Smooth muscle cell of the brain vasculature (primary cell): ENCODE data around the gene ST8SIA1.

Experiments used
- DNase-seq: peaks from one replicate; pipeline ENCODE4 v3.0.0-alpha.2; 2012; ENCODE audit warnings: low read depth, low spot score

Gene ST8SIA1

DNA sequence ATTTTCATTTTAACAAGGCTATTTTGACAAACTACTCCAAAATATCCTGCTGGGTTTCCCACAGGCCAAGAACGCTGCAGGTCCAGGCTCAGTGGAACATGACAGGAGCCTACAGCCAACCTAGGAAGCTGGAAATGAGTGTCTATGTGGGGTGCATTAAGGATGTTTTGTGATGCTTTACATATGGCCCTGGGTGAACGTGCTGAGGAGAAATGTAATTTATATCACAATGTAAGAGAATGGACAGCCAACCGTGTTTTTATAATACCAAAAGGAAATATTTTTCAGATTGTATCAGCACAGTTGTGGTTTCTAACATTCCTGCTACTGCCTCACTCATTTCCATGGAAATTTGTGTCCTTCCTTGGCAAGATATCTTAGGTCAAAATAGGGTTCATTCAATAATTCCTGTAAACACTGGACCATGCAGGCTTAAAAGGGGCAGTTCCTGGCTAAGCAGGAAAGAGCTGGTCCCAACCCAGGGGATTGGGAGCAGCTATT, 51.5 kb downstream of the ST8SIA1 start:
- DNase-seq: peak; percentile 83

DNA sequence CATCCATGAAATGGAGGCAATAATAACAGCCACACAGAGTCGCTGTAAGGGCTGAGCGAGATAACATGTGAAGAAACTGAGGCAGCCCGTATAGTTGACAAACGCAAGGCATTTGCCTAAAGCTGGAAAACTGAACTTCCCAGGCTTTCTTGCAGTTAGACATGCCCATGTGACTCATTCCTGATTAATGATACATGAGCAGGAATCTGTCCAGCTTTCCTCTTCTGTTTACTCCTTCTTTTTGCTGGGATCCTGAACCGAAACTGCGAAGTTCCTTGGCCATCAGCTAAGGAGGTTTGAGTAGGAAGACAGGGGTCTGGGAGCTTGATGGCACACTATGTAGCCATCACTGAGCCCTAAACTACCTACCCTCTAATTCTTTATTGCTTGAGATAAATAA, 52.2 kb downstream of the ST8SIA1 start:
- no peak for DNase-seq

DNA sequence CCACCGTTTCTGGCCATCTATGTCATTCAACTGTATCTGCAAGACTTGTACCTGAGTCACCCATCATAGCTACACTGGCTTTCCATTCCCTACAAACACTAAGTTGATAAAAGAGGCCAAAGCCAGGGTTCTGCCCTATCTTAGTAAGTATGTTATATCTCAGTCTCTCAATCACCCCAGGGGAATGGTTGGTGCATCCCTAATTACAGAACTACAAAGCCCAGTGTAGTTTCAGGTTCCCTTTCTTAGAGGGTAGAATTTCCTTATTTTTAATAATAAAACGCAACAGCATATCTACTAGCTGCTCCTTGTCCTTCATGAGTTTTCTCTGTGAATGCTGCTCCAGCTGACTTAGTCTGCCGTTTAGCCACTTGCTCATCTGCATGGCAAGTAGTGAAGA, 57.6 kb downstream of the ST8SIA1 start:
- no peak for DNase-seq

DNA sequence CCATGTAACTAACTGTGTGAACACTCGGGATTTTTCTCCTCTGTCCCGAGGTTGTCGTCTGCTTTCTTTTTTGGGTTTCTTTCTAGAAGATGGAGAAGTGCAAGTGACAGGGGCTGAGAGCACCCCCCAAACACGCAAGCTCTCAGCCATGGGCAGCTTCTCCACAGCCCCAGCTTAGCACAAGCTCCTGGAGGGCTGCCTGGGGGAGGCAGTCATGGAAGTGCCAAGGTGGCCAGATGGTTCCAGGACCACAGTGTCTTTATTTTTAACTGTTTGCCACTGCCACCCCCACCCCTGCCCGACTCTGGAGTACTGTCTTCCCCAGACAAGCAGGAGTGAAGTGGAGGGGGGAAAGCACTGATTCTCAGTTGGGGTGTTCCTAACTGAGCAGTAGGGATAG, 58.2 kb downstream of the ST8SIA1 start:
- DNase-seq: no peak

DNA sequence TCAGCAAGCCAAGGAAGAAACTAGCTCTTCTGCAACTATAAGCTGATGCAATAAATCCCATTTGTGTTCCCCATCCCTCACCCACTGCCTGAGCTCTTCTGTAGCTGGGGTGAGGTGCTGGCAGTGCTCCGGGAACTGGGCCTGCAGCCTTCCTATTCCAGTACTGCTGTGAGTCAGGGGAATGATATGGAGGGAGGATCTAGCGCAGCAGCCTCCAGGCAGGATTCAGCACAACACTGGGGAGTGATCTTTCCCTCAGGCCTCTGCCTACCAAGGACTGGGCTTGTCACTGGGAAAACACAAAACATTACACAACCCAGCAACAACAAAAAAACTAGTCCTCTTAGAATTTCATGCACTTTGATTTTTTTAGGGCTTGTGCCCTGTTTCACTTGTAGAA, 58.7 kb downstream of the ST8SIA1 start:
- peak; percentile 82 for DNase-seq

DNA sequence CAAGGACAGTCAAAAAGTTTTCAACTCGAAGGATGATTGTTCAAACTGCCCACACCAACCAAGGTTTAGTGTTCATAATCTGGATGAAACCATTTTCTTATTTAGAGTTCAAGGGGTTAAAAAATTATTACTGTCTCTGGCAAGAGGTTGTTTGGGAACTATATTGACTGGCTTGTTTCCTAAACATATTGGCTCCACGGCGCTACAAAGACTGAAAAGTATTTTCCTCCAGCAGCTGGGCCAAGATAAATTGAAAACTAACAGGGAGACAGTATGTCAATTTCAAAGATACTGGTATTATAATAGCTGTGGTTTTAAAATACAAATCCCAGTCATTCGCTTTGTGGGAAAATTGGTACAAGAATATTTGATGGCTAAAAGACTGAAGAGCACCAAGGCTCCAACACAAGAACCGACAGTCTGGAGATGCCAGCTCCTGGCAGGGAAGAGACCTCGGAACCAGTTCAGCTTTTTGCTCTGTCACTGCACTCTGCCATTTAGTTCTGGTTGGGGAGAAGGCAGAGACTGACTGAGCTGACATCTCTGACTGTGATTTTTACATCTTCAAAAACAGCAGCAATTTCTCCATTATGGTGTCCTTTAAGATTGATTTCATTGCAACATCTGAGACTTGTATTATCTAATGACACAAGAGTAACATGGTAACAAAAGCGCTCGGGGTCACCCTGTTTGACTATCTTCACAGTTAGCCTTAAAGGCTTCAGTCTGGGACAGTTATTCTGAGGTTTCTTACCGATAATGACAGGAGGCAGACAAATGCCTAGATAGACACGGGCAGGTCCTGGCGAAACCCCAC, 62.0 kb downstream of the ST8SIA1 start:
- no peak for DNase-seq

DNA sequence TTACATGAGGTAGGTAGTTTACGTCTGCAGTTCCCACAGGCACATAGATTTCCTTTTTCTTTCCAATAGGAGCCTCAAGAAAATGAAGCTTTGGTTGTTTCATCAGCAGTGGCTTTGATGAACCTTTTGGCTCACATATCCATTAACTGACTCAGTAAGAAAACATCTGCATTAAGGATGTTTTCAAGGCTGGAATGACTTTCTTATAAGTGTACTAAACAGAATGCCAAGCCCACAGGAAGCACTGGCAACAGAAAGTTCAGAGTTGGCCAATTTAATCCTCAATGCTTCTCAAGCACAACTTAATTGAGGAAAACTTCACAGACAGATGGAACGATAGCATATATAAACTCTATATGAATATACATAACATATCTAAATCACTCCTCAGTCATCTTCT, 63.5 kb downstream of the ST8SIA1 start:
- peak; percentile 20 for DNase-seq

DNA sequence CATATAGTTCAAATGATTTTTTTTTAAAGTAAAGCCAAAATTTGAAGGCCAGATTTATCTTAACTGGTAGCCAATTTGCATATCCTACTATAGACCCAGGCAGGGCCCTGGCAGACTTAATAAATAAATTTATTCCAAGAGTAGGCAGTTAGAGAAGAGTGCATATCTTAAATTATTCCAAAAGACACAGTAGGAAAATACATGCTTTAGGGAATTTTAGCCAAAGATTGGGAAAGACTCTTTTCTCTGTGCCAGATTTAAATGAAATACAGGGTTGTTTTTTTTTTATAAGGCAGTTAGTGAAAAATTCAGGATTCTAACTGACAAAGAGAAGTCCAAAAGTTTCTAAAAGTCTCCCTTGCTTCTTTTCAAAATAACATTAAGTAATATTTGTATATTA, 65.5 kb downstream of the ST8SIA1 start:
- DNase-seq: no peak

DNA sequence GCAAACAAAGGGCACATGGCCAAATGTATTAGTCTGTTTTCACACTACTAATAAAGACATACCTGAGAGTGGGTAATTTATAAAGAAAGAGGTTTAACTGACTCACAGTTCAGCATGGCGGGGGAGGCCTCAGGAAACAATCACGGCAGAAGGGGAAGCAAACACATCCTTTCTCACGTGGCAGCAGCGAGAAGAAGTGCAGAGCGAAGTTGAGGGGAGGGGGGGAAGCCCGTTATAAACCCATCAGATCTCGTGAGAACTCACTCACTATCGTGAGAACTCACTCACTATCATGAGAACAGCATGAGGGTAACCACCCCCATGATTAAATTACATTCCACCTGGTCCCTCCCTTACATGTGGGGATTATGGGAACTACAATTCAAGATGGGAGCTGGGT, 66.1 kb downstream of the ST8SIA1 start:
- DNase-seq: no peak

DNA sequence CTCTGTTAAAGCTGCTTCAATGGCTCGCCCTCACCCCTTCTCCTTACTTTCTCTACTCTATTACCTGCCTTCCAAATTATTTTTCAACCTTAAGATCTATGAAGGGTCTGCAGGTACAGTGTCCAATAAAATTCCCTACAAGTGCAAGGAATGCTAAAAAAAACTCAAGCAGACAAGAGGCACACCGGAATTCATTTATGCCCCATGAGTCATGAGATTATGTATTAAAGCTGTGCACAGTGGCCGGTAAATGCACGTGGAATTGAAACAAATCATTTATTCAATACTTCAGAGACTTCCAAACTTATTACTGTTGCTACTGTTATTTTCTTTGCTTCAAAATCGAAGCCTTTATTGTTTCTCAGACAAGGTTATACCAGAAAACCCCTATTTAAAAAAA, 68.4 kb downstream of the ST8SIA1 start:
- DNase-seq: no peak

DNA sequence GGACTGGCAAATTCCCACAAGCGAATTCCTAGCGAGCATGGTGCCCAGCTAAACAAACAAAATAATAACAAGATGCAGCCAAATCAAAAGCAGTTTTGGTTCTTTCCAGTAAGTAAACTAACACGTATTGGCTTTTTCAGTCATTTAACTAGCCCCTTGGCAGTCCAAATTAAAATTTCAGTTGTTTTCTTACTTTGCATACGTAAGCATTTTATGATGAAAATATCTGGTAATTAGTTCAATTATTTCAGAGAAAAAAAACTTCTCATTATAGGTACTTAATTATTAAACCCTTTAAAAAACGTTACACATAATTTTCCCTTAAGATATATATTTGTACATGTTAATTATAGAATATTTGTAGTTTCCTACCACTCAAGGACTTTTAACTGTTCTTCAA, 70.1 kb downstream of the ST8SIA1 start:
- no peak for DNase-seq

DNA sequence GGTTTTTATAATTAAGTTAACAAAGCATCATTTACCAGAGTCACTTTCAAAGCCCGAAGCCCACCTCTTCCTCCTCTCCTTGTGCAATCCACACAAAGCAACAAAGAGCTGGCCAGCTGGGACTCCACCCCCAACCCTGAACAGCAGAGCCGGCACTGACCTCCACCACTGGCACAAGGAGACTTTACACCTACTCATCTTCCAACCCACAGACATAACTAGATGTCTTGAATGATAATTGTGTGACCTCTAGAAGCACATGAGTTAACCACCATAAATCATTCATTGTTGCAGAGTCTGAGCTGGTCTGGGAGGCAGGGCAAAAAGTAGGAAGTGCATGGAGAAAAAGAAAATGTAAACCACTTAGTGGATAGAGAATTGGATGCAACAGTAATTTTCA, 72.2 kb downstream of the ST8SIA1 start:
- DNase-seq: no peak

DNA sequence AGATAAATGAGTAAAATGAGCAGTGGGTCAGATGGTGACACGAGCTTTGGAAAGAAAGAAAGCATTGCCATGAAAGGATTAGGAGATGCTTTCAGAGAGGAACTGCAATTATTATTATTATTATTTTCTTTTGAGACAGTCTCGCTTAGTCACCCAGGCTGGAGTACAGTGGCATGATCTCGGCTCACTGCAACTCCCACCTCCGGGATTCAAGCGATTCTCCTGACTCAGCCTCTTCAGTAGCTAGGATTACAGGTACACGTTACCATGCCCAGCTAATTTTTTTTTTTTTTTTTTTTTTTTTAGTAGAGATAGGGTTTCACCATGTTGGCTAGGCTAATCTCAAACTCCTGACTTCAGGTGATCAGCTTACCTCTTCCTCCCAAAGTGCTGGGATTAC, 77.4 kb downstream of the ST8SIA1 start:
- DNase-seq: no peak

DNA sequence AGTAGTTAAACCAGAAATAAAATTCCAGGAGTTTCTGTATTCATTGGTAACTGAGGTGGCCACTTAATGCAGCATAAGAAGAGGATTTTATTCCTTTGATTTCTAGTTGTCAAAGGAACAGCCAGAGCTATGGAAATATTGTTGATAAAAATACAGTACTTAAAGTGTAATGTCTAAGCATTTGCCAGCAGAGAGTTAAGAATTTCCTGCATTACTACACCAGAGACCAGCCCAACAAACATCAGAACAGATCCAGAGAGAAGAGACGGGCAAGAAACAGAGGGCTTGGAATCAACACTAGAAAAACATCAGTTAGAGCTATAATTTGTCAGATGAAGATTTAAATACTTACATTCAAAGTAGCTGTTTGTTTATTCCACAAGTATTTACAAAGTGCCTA, 77.9 kb downstream of the ST8SIA1 start:
- DNase-seq: no peak

DNA sequence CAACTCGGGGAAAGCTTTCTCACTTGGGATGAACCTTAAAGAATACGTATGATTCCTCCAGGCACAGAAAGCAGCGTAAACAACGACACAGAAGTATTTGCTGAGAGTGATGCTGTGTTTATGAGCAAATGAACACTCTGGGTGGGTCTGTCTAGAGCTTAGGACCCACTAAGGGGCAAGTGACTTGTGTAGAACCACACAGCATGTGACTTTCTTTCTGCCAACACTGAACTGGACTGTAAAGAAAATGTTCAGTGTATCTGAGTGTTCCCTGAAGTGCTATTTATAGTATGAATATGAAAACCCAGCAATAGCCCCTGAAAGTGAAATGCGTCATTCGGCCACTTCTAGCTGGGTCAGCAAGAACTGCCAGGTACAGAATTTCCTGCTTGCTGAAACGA, 78.5 kb downstream of the ST8SIA1 start:
- no peak for DNase-seq

DNA sequence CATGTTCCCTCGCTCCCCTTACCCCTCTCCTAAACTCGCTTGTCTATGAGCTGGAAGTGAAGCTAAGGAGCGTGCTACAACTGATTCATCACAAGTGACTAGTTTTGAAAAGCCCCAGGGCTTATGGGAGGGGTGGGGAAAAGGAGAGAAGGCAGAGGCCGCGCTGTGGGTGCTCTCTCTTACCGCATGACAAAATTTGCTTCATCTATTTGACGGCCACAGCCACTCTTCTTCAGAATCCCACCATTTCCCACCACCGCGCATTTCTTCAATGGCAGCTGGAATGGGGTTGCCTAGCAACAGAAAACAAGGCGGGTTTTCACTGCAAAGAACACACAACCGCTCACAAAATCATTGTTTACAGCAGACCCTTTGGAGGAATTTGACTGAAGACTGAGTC, 79.4 kb downstream of the ST8SIA1 start:
- DNase-seq: no peak

DNA sequence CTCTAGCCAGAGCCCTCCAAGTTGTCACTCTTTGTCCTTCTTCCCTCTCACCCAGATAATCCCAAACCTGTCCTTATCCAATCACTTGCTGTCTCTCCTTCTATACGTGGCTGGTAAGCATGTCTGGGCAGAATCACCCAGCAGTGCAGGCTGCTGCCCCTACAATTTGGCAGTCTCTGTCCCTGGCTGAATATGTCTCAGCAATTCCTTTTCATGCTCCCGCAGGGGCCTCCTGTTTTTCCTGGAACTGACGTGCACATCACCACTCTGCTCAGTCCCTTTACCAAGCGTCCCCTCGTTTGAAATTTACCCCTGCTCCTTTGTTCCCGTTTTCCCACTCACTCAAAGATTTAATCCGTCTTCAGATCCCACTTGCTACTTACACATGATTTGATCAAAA, 80.0 kb downstream of the ST8SIA1 start:
- no peak for DNase-seq

DNA sequence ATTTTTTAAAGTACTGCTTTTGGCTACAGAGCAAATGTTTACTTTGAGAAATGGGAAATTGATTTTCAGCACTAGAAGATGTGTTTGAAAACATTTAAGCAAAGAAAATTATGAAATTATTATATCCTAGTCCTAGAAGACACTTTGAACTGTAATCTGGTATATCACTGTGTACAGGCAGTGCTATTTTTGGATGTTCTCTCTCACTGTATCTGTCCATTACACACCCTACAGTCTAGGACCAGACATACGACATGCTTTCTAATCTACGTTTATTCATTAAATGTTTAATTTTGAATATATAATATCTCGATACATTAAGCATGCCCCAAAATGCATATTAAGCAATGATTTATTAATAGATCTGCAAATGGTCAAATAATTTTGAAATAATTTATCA, 82.5 kb downstream of the ST8SIA1 start:
- no peak for DNase-seq

DNA sequence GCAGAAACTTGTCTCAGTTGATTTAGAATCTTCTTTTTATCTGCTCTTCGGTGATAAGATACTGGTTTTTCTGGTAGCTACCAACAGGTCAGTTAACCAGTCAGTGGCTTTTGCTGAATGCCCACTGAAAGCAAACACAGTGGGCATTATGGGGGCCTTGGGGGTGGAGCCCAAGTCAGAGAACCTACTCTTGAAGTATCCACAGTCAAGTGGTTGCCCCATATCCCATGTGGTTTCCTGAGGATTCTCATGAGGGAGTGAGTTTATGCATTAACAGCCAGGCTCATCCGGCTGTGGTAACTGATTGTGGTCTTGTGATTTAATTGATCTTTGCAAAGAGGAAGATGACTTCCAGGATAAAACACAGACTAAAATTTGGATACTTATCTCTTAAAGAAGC, 83.7 kb downstream of the ST8SIA1 start:
- no peak for DNase-seq

DNA sequence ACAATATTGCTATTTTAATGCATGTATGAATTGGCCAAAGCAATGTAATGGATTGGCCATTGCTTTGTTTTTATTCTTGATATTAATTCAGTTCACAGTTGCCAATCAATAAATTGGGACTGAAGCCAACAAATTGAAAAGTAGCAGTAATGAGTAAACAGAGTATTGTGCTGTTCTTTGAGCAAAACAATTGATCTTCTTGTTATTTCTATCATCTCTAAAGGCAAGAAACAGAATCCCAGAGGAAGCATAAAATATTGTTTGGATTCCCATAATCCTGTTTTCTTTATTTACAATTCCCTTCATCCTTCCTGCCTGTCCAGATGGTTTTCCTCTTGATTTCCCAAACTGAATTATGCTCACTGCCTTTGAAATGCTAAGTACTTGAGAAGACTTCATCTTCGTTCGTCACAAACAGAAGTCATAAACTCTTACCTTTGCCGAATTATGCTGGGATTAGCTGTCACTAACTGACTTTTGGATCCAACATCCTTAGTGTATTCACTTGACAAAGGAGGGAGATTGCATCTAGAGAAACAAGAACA, 85.9 kb downstream of the ST8SIA1 start:
- DNase-seq: no peak

DNA sequence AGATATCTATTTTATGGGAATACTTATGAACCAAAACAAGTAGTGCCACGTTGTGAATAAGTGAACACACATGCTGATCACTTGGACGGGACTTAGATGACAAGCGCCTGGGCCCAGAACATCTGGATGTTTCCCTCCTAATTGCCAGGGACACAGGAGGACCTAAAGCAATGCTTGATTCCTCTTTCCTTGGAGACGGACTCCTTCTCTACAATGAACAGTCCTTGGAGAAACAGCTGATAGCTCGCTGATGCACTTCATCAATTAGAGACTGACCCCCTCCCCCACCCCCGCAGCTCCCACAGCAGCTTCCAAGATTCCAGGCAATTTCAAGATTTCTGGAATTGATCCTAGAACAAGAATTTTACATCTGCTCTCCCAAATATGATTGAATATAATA, 86.4 kb downstream of the ST8SIA1 start:
- DNase-seq: no peak

DNA sequence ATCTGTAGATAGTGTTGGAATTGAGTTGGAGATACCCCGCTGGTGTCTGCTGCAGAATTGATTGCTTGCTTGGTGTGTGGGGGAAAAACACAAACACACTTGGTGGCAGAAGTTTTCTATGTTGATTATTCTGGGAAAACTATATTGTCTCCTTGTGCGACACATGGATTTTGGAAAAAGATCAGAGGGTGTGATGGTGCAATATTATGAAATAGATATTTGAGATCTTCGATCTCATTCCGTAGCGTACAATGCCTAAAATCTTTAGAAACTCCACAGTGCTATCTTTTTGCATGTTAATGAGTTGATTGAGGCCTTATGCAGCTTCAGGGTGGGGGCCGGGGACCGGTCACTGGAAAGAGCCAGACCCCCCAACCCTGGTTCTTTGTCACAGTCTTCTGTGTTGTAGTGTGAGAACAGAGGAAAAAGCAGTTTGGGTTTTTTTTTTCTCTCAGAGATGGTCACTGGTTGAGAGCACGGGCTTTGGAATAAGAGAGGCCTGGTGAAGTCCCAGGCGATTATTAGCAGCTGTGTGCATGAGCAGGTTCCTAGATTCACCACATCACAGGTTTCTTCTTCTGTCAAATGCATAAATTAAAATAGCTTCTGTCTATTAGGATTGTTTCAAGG, 88.2 kb downstream of the ST8SIA1 start:
- no peak for DNase-seq

DNA sequence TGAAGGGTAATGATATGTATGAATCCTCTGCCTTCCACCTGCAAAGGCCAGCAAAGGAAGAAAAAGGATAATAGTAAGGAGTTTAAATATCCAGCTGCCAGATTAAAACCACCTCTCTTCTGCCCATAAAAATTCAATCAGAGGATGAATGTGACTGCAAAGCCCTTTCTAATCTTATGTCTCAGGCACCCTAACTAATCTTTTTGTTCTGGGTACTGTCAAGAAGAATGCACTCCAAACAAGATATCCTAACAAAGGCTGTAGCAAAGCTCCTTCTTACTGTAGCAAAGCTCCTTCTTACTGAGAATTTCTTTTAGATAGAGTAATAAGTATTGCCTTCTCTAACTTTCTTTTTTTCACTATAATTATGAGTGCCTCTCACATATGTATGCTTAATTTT, 91.8 kb downstream of the ST8SIA1 start:
- no peak for DNase-seq
